SK-N-MC (cell line): ENCODE results near the gene ANKMY1.

Experiments
- DNase-seq: peaks from one replicate; pipeline ENCODE4 v3.0.0-alpha.2; 2011; ENCODE audit warnings: low read depth, low spot score
- H3K27ac ChIP-seq: fragments of 200-600 bp; sonication (generic); 2 replicates; pipeline ENCODE4 v1.5.1; 2016; ENCODE audit warnings: mixed run types
- H3K36me3 ChIP-seq: fragments of 200-600 bp; sonication (generic); 2 replicates; pipeline ENCODE4 v1.6.1; 2017; ENCODE audit warnings: antibody characterized with exemption, low read length, mixed read lengths; ENCODE audit not compliant: insufficient read depth
- H3K4me3 ChIP-seq: fragments of 200-600 bp; sonication (generic); 2 replicates; pipeline ENCODE4 v1.5.1; 2016
- H3K9ac ChIP-seq: fragments of 200-600 bp; sonication (generic); 2 replicates; pipeline ENCODE4 v1.8.0; 2017; ENCODE audit warnings: mixed run types, mixed read lengths; ENCODE audit not compliant: insufficient read length
- H3K9me3 ChIP-seq: fragments of 200-600 bp; sonication (generic); 2 replicates; pipeline ENCODE4 v1.6.1; 2017; ENCODE audit warnings: low read depth, mild to moderate bottlenecking, antibody characterized with exemption, low read length, moderate library complexity, mixed read lengths
- EZH2 ChIP-seq: fragments of 200-600 bp; sonication (generic); IDR thresholded peaks from one replicate; pipeline ENCODE4 v1.6.1; 2017; ENCODE audit warnings: antibody characterized with exemption
- FOXP2 ChIP-seq: optimal IDR thresholded peaks from 2 replicates; pipeline ENCODE3; 2011; ENCODE audit warnings: mild to moderate bottlenecking, moderate library complexity; ENCODE audit not compliant: insufficient read depth; ENCODE audit errors: extremely low read length, control extremely low read depth
- POLR2AphosphoS5 ChIP-seq: IDR thresholded peaks from 2 replicates; pipeline ENCODE4 v1.6.1; 2012; ENCODE audit warnings: mild to moderate bottlenecking, low read depth, low read length, borderline replicate concordance

ANKMY1 gene

DNA sequence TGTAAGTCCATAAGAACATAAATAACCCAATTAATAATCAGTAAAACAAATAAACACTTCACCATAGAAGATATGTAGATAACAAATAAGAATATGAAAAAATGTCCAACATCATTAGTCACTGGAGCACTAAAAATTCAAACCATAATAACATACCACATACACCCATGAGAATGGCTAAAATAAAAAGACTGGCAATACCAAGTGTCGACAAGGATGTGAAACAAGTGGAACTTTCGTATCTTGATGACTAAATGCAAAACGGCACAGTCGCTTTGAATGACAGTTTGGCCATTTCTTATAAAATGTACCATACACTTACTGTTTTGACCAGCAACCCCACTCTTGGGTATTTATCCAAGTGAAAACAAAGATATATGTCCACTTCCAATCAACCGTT lies 26.8 kb downstream of the ANKMY1 start:
- H3K9me3 ChIP-seq: peaks cover 12% of the 10 kb centered on the region; the same call in 1 of the 2 replicates
- no peak overlapping the region for H3K27ac ChIP-seq
- H3K4me3 ChIP-seq: no peak overlapping the region
- no peak for DNase-seq
- no peak for TF ChIP-seq EZH2
- no peak for TF ChIP-seq FOXP2
- no peak for TF ChIP-seq POLR2AphosphoS5
- no peak overlapping the region for H3K9ac ChIP-seq
- H3K36me3 ChIP-seq: peaks cover 13% of the 10 kb centered on the region

DNA sequence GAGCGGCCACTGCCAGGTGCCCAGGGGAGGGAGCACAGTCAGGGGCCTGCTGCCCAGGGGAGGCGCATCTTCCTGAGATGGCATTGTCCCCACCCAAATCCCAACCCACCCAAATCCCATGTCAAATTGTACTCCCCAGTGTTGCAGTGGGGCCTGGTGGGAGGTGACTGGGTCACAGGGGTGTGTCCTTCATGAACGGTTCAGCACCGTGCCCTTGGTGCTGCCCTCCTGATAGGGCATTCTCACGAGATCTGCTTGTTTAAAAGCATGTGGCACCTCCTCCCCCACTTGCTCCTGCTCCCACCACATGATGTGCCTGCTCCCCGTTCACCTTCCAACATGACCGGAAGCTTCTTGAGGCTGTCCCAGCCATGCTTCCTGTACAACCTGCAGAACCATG lies 27.6 kb downstream of the ANKMY1 start:
- Histone ChIP-seq H3K36me3 (peaks cover 13% of the 10 kb centered on the region), H3K4me3 (no peak overlapping the region), H3K9ac (no peak overlapping the region), H3K27ac (no peak overlapping the region), H3K9me3 (peaks cover 12% of the 10 kb centered on the region; the same call in 1 of the 2 replicates)
- TF ChIP-seq POLR2AphosphoS5 (no peak), FOXP2 (no peak), EZH2 (no peak)
- DNase-seq: no peak

DNA sequence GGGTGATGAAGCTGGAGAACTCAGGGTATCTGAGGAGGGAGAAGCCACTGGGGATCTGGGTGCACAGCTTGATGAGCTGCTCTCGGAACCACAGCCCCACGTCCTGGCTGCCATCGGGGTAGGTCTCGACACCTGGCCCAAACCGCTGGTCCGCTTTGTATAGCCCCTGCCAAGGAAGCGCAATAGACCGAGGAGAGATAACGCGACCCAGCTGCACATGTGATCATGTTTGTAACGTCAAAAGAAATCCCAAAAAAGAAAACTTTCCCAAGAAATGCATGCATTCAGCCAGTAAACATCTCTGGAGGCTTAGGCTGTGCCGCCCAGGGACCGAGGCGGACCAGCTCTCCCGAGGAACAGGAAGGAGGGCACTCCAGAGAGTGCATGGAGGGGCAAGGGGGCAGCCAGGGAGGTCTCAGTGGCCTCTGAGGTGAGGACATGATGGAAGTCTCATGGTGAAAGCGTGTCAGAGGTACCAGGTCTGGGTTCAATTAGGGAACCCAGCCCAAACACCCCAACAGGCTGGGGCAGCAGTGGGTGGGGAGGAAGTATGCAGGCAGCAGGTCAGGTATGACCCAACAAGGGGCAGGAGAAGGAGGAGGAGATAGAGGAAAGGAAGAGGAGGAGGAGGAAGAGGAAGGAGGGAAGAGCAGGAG lies 28.3 kb downstream of the ANKMY1 start:
- DNase-seq: no peak
- peaks cover 13% of the 10 kb centered on the region for H3K36me3 ChIP-seq
- H3K27ac ChIP-seq: no peak overlapping the region
- TF ChIP-seq EZH2: no peak
- no peak for TF ChIP-seq FOXP2
- no peak for TF ChIP-seq POLR2AphosphoS5
- H3K4me3 ChIP-seq: no peak overlapping the region
- no peak overlapping the region for H3K9ac ChIP-seq
- peaks cover 12% of the 10 kb centered on the region; the same call in 1 of the 2 replicates for H3K9me3 ChIP-seq

DNA sequence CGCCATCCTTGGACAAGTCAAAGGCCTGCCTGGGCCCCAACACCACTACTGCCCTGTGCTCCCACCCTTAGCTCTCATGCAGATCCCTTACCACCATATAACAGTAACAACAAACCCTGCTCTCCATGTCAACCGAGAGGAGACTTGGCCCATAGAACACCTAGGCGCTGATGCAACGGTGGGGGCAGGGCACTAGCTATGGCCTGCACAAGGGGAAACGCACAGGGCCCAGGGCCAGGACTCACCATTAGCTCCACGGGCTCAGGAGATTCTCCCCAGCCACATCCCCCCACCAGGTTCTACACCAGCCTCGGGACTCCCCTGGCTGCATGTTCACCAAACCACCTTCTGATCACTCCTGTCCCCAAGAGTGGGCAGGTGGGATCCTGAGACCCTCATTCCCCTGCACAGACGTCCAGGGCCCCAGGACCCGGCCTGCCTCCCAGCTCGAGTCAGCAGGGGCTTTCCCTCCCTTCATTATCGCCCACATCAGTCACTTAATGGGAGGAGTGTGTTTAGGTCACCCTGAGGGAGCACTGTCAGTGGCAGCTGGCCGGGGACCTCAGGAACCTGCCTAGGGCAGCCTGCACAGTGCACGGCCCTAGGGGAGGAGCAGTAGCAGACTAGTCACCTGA lies 29.3 kb downstream of the ANKMY1 start:
- H3K36me3 ChIP-seq: peaks cover 20% of the 10 kb centered on the region
- H3K9ac ChIP-seq: no peak overlapping the region
- H3K9me3 ChIP-seq: peaks cover 12% of the 10 kb centered on the region; the same call in 1 of the 2 replicates
- H3K4me3 ChIP-seq: no peak overlapping the region
- H3K27ac ChIP-seq: no peak overlapping the region
- no peak for DNase-seq
- TF ChIP-seq POLR2AphosphoS5: no peak
- TF ChIP-seq EZH2: no peak
- no peak for TF ChIP-seq FOXP2

DNA sequence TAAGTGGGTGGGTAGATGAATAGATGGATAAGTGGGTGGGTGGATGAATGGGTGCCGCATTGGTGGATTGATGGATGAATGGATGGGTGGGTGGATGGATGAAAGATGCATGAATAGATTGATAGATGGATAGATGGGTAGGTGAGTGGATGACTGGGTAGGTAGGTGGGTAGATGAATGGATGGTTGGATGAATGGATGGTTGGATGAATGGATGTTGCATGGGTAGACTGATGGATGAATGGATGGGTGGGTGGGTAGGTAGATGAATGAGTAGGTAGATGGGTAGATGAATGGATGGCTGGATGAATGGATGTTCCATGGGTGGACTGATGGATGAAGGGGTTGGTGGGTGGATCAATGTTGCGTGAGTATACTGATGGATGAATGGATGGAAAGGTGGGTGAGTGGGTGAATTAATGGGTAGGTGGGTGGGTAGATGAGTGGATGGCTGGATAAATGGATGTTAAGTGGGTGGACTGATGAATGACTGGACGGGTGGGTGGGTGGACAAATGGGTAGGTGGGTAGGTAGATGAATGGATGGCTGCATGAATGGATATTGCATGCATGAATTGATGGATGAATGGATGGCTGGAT lies 30.5 kb downstream of the ANKMY1 start:
- Histone ChIP-seq H3K4me3 (no peak overlapping the region), H3K9me3 (peaks cover 9% of the 10 kb centered on the region; the same call in 1 of the 2 replicates), H3K27ac (no peak overlapping the region), H3K9ac (no peak overlapping the region), H3K36me3 (peaks cover 20% of the 10 kb centered on the region)
- DNase-seq: no peak
- TF ChIP-seq EZH2 (no peak), FOXP2 (no peak), POLR2AphosphoS5 (no peak)

DNA sequence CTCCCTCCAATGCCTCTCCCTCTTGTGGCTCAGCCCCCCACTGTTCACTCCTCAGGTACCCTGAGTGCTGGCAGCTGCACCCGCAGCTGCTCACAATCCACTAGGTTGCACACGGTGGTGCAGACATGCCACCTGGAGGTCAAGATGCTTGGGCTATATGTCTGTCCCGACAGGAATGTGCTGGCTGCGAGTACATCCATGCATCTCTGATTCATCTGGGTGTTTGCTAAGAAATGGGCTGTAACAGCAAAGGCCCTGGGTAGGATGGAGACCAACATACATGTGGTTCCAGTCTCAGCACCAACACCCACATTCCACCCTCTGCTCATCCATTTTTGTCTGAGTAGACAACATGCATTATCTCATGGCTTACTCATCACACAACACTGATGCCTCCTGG lies 31.3 kb downstream of the ANKMY1 start:
- Histone ChIP-seq H3K9ac (no peak overlapping the region), H3K36me3 (peaks cover 16% of the 10 kb centered on the region), H3K9me3 (peaks cover 2% of the 10 kb centered on the region; the same call in 1 of the 2 replicates), H3K27ac (no peak overlapping the region), H3K4me3 (no peak overlapping the region)
- no peak for DNase-seq
- TF ChIP-seq FOXP2 (no peak), POLR2AphosphoS5 (no peak), EZH2 (no peak)

DNA sequence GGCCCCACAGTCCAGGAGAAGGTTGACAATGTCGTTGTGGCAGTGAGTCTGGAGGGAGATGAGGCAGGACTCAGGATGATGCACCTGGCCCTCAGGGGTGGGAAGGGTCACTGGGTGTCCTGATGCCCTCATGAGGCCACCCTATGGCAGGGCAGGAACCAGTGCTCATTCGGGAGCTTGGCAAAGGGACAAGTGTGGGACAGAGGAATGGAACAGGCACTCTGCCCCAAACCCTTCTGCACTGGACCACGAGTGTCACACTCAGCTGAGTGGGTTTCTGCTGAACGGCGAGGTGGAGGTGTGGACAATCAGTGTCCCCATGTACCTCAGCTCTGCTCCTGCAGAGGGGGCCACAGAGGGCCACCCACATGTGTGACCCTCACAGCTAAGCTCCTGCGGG lies 32.0 kb downstream of the ANKMY1 start:
- Histone ChIP-seq H3K36me3 (peaks cover 12% of the 10 kb centered on the region; the same call in 1 of the 2 replicates), H3K9ac (no peak overlapping the region), H3K9me3 (no peaks in the 10 kb centered on the region), H3K27ac (no peak overlapping the region), H3K4me3 (no peak overlapping the region)
- no peak for DNase-seq
- no peak for TF ChIP-seq EZH2
- TF ChIP-seq FOXP2: no peak
- TF ChIP-seq POLR2AphosphoS5: no peak

DNA sequence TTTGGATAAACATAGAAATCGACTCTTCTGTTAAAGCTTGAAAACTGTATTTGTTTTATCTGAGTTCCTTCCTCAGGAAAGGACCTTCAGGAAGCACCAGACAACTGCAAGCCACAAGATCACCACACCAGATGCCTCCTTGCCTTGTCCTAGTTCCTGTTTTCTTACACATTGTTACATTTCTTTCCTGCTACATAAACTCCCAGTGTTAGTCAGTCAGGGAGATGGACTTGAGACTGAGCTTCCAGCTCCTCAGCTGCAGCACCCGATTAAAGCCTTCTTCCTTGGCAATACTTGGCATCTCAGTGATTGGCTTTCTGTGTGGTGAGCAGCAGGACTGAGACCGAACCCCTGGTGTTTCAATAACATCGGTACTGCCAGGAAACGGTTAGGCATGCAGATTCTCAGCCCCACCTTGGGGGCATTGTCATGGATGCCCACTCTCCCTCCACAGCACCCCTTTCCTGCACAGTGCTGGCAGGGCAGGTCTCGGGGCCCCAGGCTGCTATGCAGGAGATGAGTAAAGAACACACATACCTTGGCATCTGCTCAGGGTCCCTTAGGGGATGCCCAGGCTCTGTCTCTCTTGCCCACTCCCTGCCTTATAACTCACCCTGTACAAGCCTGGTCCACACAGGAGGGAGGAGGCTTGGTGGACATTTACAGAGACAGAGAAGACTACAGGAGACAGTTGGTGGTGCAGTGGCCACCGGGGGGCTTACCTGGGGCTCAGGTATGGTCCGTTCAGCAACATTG lies 32.6 kb downstream of the ANKMY1 start:
- no peak overlapping the region for H3K4me3 ChIP-seq
- no peak overlapping the region for H3K9ac ChIP-seq
- no peak for DNase-seq
- H3K27ac ChIP-seq: no peak overlapping the region
- TF ChIP-seq POLR2AphosphoS5: no peak
- no peak for TF ChIP-seq EZH2
- no peak for TF ChIP-seq FOXP2
- H3K36me3 ChIP-seq: peaks cover 12% of the 10 kb centered on the region; the same call in 1 of the 2 replicates
- H3K9me3 ChIP-seq: no peaks in the 10 kb centered on the region
